A673 (cell line): ENCODE results near the gene IGFBP2. TPM values are rescaled to one million over a fixed set of nuclear protein-coding genes. Genes with fewer than 3 reads are reported as not detected.

Experiments
- BruUV-seq: library from RNA; stranded (reverse); fragments of 400-500 nt; replicated peaks from 2 replicates; lab custom pipeline; 2021; lab: Mats Ljungman, UMichigan
- CTCF ChIA-PET: fragments of 300-600 bp; sonication (Branson Sonifier 250); formaldehyde crosslinking; loops from one replicate; lab custom pipeline; 2022; ENCODE audit warnings: antibody characterized with exemption; lab: Charles Lee
- POLR2A ChIA-PET: fragments of 300-600 bp; sonication (Branson Sonifier 250); formaldehyde crosslinking; loops from one replicate; lab custom pipeline; 2022; ENCODE audit warnings: antibody characterized with exemption; ENCODE audit not compliant: low non-redundant PET; lab: Charles Lee
- DNase-seq: peaks from one replicate; pipeline ENCODE4 v3.0.0-alpha.2; 2015; ENCODE audit warnings: low spot score
- H3K27ac ChIP-seq: fragments of 200-600 bp; sonication (generic); 2 replicates; pipeline ENCODE4 v1.5.1; 2016; ENCODE audit warnings: mixed run types, low read depth, mild to moderate bottlenecking, mixed read lengths, antibody characterized with exemption, low read length; ENCODE audit not compliant: poor library complexity, severe bottlenecking
- H3K27me3 ChIP-seq: fragments of 200-600 bp; sonication (generic); replicated peaks from 2 replicates; pipeline ENCODE4 v1.6.1; 2017; ENCODE audit warnings: mixed run types, low read depth, mild to moderate bottlenecking, mixed read lengths, antibody characterized with exemption, low read length; ENCODE audit not compliant: insufficient read depth, poor library complexity
- H3K36me3 ChIP-seq: fragments of 200-600 bp; sonication (generic); 2 replicates; pipeline ENCODE4 v1.6.1; 2016; ENCODE audit warnings: mixed run types, mild to moderate bottlenecking, mixed read lengths, antibody characterized with exemption, low read length; ENCODE audit not compliant: insufficient read depth, poor library complexity, severe bottlenecking
- H3K4me1 ChIP-seq: fragments of 200-600 bp; sonication (generic); 2 replicates; pipeline ENCODE4 v1.6.1; 2017; ENCODE audit warnings: mixed run types, mild to moderate bottlenecking, mixed read lengths, antibody characterized with exemption, low read length; ENCODE audit not compliant: insufficient read depth, poor library complexity, severe bottlenecking
- H3K4me3 ChIP-seq: fragments of 200-600 bp; sonication (generic); 2 replicates; pipeline ENCODE4 v1.5.1; 2016; ENCODE audit warnings: low read depth, mixed run types, mild to moderate bottlenecking, mixed read lengths, low read length; ENCODE audit not compliant: poor library complexity, severe bottlenecking
- H3K9me3 ChIP-seq: fragments of 200-600 bp; sonication (generic); 2 replicates; pipeline ENCODE4 v1.6.1; 2016; ENCODE audit warnings: mixed run types, low read depth, mild to moderate bottlenecking, mixed read lengths, antibody characterized with exemption, low read length; ENCODE audit not compliant: poor library complexity, severe bottlenecking
- EZH2 ChIP-seq: fragments of 200-600 bp; sonication (generic); IDR thresholded peaks from 2 replicates; pipeline ENCODE4 v1.6.1; 2017; ENCODE audit warnings: borderline replicate concordance, low read depth, mild to moderate bottlenecking, mixed read lengths, antibody characterized with exemption, low read length; ENCODE audit not compliant: poor library complexity, severe bottlenecking
- intact Hi-C: fragments of 100-400 bp; cut with micrococcal nuclease; formaldehyde crosslinking; loops from one replicate; pipeline ENCODE4 v1.10.0; 2022; ENCODE audit not compliant: unreplicated experiment
- total RNA-seq: library from RNA; stranded (reverse); gene quantifications from 2 replicates; pipeline ENCODE4 v1.2.3, GENCODE V29; 2021
- TF ChIP-seq, protein P1 (sequence below): fragments of 300-800, 200-600 bp; sonication (generic); conservative IDR thresholded peaks from 2 replicates; pipeline ENCODE4 v1.5.1; 2017; ENCODE audit warnings: low read depth, mild to moderate bottlenecking, antibody characterized with exemption, low read length, moderate library complexity, mixed read lengths

IGFBP2 gene
- total RNA-seq, 1 experiment from 2014 or later: 614 TPM

DNA sequence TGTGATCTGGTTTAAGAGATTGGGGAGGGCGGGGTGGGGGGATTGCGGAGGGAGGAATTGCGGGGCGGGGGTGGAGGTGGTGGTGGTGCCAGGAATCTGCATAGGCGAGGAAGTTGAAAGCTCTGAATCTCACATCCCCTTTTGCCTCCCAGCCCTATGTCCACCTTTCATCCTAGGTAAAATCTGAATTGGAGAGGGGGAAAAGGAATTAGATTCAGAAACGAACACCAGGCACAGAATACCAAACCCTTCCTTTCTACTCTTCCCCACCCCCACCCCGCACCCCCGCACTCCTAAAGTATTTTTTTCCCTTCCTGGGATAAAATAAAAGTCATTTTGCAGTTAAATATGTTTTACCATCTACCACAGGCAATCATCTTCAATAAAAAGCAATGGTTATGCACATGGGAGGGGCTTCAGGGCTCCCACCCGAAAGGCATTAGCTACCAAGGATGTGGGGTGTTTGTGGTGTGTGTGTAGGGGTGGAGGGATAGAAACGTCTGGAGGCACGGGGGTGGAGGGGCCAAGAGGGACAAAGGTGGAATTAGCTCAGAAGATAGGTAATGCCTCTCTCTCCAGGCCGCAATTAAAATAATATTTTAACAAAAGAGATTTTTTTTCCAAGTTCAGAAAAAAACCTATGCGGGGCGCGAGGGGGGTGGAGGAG is 60.3 kb downstream of the IGFBP2 start:
- ChIA-PET CTCF (interaction anchor here (0.6 to 1.8 kb wide), 4 partner anchors 11 to 817 kb away, joined by 3 to 23 read pairs (median 4); no protein-coding TSS in a partner anchor), POLR2A (interaction anchor here (0.5 to 1.0 kb wide), 7 partner anchors 9 to 1064 kb away, joined by 4 to 7 read pairs (median 6); no protein-coding TSS in a partner anchor)
- Histone ChIP-seq H3K4me1 (peaks cover 49% of the 10 kb centered on the region), H3K9me3 (no peaks in the 10 kb centered on the region), H3K27me3 (no peaks in the 10 kb centered on the region), H3K4me3 (peak overlapping the region; percentile 62), H3K36me3 (no peaks in the 10 kb centered on the region), H3K27ac (peak overlapping the region; percentile 58)
- intact Hi-C loops: loop anchor here (5.0 to 10.0 kb wide), 2 partner anchors 271 to 634 kb away; no protein-coding TSS in a partner anchor
- TF ChIP-seq, protein P1, sequence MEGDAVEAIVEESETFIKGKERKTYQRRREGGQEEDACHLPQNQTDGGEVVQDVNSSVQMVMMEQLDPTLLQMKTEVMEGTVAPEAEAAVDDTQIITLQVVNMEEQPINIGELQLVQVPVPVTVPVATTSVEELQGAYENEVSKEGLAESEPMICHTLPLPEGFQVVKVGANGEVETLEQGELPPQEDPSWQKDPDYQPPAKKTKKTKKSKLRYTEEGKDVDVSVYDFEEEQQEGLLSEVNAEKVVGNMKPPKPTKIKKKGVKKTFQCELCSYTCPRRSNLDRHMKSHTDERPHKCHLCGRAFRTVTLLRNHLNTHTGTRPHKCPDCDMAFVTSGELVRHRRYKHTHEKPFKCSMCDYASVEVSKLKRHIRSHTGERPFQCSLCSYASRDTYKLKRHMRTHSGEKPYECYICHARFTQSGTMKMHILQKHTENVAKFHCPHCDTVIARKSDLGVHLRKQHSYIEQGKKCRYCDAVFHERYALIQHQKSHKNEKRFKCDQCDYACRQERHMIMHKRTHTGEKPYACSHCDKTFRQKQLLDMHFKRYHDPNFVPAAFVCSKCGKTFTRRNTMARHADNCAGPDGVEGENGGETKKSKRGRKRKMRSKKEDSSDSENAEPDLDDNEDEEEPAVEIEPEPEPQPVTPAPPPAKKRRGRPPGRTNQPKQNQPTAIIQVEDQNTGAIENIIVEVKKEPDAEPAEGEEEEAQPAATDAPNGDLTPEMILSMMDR: no peak
- no peak for TF ChIP-seq EZH2
- BruUV-seq: no TSS peak
- DNase-seq: peak; percentile 33

DNA sequence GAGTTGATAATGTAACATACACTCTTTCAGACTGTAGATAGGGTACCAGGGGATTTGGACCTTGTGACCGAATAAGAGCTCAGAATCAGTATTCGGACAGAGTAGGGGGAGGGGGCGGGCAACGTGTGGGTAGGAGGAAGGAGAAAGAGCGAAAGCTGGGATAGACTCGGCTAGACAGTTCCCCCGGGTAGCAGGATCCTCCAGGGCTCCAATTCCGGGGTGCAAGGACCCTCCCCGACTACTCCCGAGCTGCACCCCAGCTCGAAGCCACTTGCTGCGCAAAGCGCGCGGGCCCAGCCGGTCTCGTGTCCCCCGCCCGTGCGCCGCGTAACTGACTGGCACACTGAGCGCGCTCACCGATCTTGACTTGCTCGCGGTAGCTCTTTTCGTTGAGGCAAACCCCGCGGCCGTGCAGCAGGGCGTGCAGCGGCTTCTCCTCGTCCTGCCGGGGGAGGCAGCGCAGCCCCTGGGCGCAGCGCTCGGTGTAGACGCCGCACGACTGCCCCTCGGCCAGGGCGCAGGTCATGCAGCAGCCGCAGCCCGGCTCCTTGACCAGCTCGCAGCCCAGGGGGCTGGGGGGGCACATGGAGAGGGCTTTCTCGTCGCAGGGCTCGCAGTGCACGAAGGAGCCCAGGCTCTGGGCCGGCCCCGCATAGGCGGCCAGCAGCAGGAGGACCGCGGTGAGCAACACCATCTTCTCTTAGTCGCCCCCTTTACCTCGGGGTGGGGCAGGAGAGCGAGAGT is 61.0 kb downstream of the IGFBP2 start:
- peak; percentile 84 for DNase-seq
- H3K36me3 ChIP-seq: no peaks in the 10 kb centered on the region
- H3K4me3 ChIP-seq: peak overlapping the region; percentile 62
- ChIA-PET CTCF (interaction anchor here (0.6 to 1.8 kb wide), 5 partner anchors 12 to 816 kb away, joined by 3 to 23 read pairs (median 3); no protein-coding TSS in a partner anchor), POLR2A (interaction anchor here (0.5 to 1.0 kb wide), 4 partner anchors 9 to 693 kb away, joined by 4 to 7 read pairs (median 5); no protein-coding TSS in a partner anchor)
- peaks cover 50% of the 10 kb centered on the region for H3K4me1 ChIP-seq
- intact Hi-C loops: loop anchor here (5.0 to 10.0 kb wide), 2 partner anchors 271 to 633 kb away; no protein-coding TSS in a partner anchor
- TF ChIP-seq, protein P1: no peak
- no peak for TF ChIP-seq EZH2
- H3K9me3 ChIP-seq: no peaks in the 10 kb centered on the region
- peak overlapping the region; percentile 58 for H3K27ac ChIP-seq
- BruUV-seq: no TSS peak
- H3K27me3 ChIP-seq: no peaks in the 10 kb centered on the region

DNA sequence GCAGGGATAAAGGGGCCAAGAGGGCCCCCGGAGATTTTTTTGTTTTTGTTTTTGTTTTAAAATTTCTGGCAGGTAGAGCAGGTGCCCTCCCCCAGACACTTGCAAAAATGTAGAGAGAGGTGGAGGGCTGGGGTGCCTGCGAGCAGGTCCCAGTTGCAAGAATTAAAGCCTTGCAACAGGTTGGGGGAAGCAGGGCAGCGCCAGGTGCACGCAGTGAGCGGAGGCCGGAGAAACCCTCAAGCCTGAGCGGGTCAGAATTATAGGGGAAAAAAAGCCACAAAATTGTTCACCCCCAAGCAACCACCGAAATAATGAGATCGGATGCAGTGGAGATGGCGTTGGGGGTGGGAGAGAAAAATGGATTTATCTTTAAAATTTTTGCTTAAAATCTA is 61.6 kb downstream of the IGFBP2 start:
- peaks cover 53% of the 10 kb centered on the region for H3K4me1 ChIP-seq
- TSS peak; percentile 85 for BruUV-seq
- no peak for DNase-seq
- H3K36me3 ChIP-seq: no peaks in the 10 kb centered on the region
- POLR2A ChIA-PET: interaction anchor here (0.5 to 0.8 kb wide), 2 partner anchors 68 to 633 kb away, joined by 4 to 27 read pairs; no protein-coding TSS in a partner anchor
- peak overlapping the region; percentile 58 for H3K27ac ChIP-seq
- H3K9me3 ChIP-seq: no peaks in the 10 kb centered on the region
- CTCF ChIA-PET: interaction anchor here (0.6 to 1.8 kb wide), 11 partner anchors 8 to 1019 kb away, joined by 3 to 23 read pairs (median 4); no protein-coding TSS in a partner anchor
- peak overlapping the region; percentile 62 for H3K4me3 ChIP-seq
- no peaks in the 10 kb centered on the region for H3K27me3 ChIP-seq
- intact Hi-C loops: loop anchor here (5.0 to 10.0 kb wide), 4 partner anchors 270 to 1062 kb away; no protein-coding TSS in a partner anchor
- TF ChIP-seq, protein P1: no peak
- TF ChIP-seq EZH2: no peak
